Naive thymus-derived CD4-positive, alpha-beta T cell (primary cell): ENCODE measurements around the gene STAMBPL1. TPM values are rescaled to one million over a fixed set of nuclear protein-coding genes. Genes with fewer than 3 reads are reported as not detected.

Source experiments
- ATAC-seq: fragments of 150-1000 bp; cut with Tn5 transposase; 2 replicates; pipeline ENCODE4 v1.10.0; 2021; ENCODE audit warnings: mild to moderate bottlenecking, moderate library complexity
- CTCF ChIA-PET: fragments of 350-600 bp; sonication (Branson Sonifier 250); formaldehyde crosslinking; loops from one replicate; lab custom pipeline; 2021; ENCODE audit warnings: antibody characterized with exemption; lab: Charles Lee
- POLR2A ChIA-PET: fragments of 350-600 bp; sonication (Branson Sonifier 250); formaldehyde crosslinking; loops from one replicate; lab custom pipeline; 2021; ENCODE audit warnings: antibody characterized with exemption, inconsistent platforms; lab: Charles Lee
- DNase-seq, 9 donors: peaks; one replicate each; pipeline versions ENCODE4 v3.0.0 to v3.0.0-alpha.2; 2020 to 2022; ENCODE audit warnings: mixed read lengths in 1 of 9
- H3K27ac ChIP-seq: one replicate; pipeline ENCODE4 v1.7.0; 2013; ENCODE audit warnings: mild to moderate bottlenecking, low read depth, low read length, moderate library complexity
- H3K27me3 ChIP-seq, 2 donors: one replicate each; pipeline ENCODE4 v1.7.0; 2013; ENCODE audit warnings: low read length in 2 of 2, mild to moderate bottlenecking in 2 of 2, moderate library complexity in 2 of 2; ENCODE audit not compliant: control insufficient read depth in 2 of 2, insufficient read depth in 2 of 2
- H3K36me3 ChIP-seq, 3 experiments: 1 replicate in 2 of 3; 2 replicates in 1 of 3; pipeline ENCODE4 v1.7.0; 2013; ENCODE audit warnings: low read length in 3 of 3, mild to moderate bottlenecking in 3 of 3, moderate library complexity in 1 of 3; ENCODE audit not compliant: insufficient read depth in 3 of 3, control insufficient read depth in 2 of 3
- H3K4me1 ChIP-seq, 2 donors: one replicate each; pipeline ENCODE4 v1.7.0; 2013; ENCODE audit warnings: low read length in 2 of 2, mild to moderate bottlenecking in 2 of 2, moderate library complexity in 1 of 2; ENCODE audit not compliant: control insufficient read depth in 2 of 2, insufficient read depth in 2 of 2
- H3K4me3 ChIP-seq: 2 replicates; pipeline ENCODE4 v1.7.0; 2013; ENCODE audit warnings: mild to moderate bottlenecking, low read length
- H3K9me3 ChIP-seq, 3 experiments: 1 replicate in 2 of 3; 2 replicates in 1 of 3; pipeline ENCODE4 v1.7.0; 2013; ENCODE audit warnings: low read length in 3 of 3; ENCODE audit not compliant: control insufficient read depth in 2 of 3
- H3K27ac Mint-ChIP-seq, 9 donors: one replicate each; pipeline ENCODE4 v1.8.0; 2020 to 2022; ENCODE audit warnings: mixed read lengths in 9 of 9, mild to moderate bottlenecking in 8 of 9, moderate library complexity in 5 of 9, inconsistent platforms in 2 of 9
- H3K27me3 Mint-ChIP-seq, 5 donors: one replicate each; pipeline ENCODE4 v1.8.0; 2021 to 2022; ENCODE audit warnings: mixed read lengths in 5 of 5, mild to moderate bottlenecking in 1 of 5
- H3K36me3 Mint-ChIP-seq, 5 donors: one replicate each; pipeline ENCODE4 v1.8.0; 2020 to 2022; ENCODE audit warnings: mixed read lengths in 5 of 5, mild to moderate bottlenecking in 3 of 5, inconsistent platforms in 1 of 5
- H3K4me1 Mint-ChIP-seq, 7 donors: one replicate each; pipeline ENCODE4 v1.8.0; 2020 to 2022; ENCODE audit warnings: mixed read lengths in 7 of 7, mild to moderate bottlenecking in 3 of 7, inconsistent platforms in 1 of 7
- H3K4me3 Mint-ChIP-seq, 10 donors: one replicate each; pipeline ENCODE4 v1.8.0; 2020 to 2022; ENCODE audit warnings: mild to moderate bottlenecking in 10 of 10, mixed read lengths in 10 of 10, moderate library complexity in 6 of 10, inconsistent platforms in 2 of 10
- H3K9me3 Mint-ChIP-seq, 11 donors: one replicate each; pipeline ENCODE4 v1.8.0; 2020 to 2022; ENCODE audit warnings: mixed read lengths in 11 of 11, mild to moderate bottlenecking in 4 of 11, inconsistent platforms in 1 of 11, moderate library complexity in 1 of 11
- intact Hi-C, 2 donors: fragments of 100-400 bp; cut with micrococcal nuclease; formaldehyde crosslinking; loops; one replicate each; pipeline ENCODE4 v1.15.1; 2023
- polyA plus RNA-seq, 2 donors: library from polyadenylated mRNA; unstranded; fragments of 300-500 nt; fragmentation: Illumina TruSeq; gene quantifications; one replicate each; pipeline ENCODE4 v1.2.3, GENCODE V29; 2021
- total RNA-seq, 6 experiments: library from RNA in 5 of 6; stranded (reverse) in 5 of 6; gene quantifications; 1 replicate in 5 of 6; 2 replicates in 1 of 6; pipeline ENCODE4 v1.2.3 and lab custom pipeline; 2021 to 2026

The STAMBPL1 gene
- total and polyA plus RNA-seq, 7 experiments from 2014 or later, result 12.5 to 57.7 (median 35.7) TPM

GRCh38 chr10:88919041-88919440, 39.0 kb downstream of the STAMBPL1 start:
- no peaks in the 10 kb centered on the region for H3K27me3 Mint-ChIP-seq
- H3K27ac ChIP-seq, result no peak overlapping the region
- CTCF ChIA-PET, result interaction anchor here (1.1 kb wide), 1 partner anchor 8 kb away, joined by 3 read pairs; no protein-coding TSS in a partner anchor
- peaks cover 0 to 9% (median 0%) of the 10 kb centered on the region in 7 donors for H3K4me1 Mint-ChIP-seq
- H3K36me3 Mint-ChIP-seq, result peaks cover 0 to 54% (median 15%) of the 10 kb centered on the region in 5 donors
- no peaks in the 10 kb centered on the region for H3K4me1 ChIP-seq
- H3K36me3 ChIP-seq, result peaks cover 7 to 19% (median 10%) of the 10 kb centered on the region in 3 experiments
- no peak overlapping the region for H3K27ac Mint-ChIP-seq
- H3K27me3 ChIP-seq, result no peaks in the 10 kb centered on the region
- DNase-seq, result no peak
- ATAC-seq, result no peak
- H3K4me3 ChIP-seq, result no peak overlapping the region
- POLR2A ChIA-PET, result no interaction called here
- H3K4me3 Mint-ChIP-seq, result no peak overlapping the region
- no peaks in the 10 kb centered on the region for H3K9me3 Mint-ChIP-seq
- no peaks in the 10 kb centered on the region for H3K9me3 ChIP-seq
- intact Hi-C loops, result no loop called here

- intact Hi-C loops, result no loop called here
Measured at GRCh38 chr10:88920198-88920597, 40.2 kb downstream of the STAMBPL1 start.

GRCh38 chr10:88920986-88921593, 41.0 kb downstream of the STAMBPL1 start:
- no peaks in the 10 kb centered on the region for H3K4me1 ChIP-seq
- H3K9me3 Mint-ChIP-seq, result no peaks in the 10 kb centered on the region
- H3K27me3 Mint-ChIP-seq, result no peaks in the 10 kb centered on the region
- no peaks in the 10 kb centered on the region for H3K27me3 ChIP-seq
- H3K4me1 Mint-ChIP-seq, result peaks cover 0 to 5% (median 0%) of the 10 kb centered on the region in 7 donors
- ChIA-PET CTCF (interaction anchor here (0.8 to 1.2 kb wide), 2 partner anchors 85 to 816 kb away, joined by 3 read pairs; no protein-coding TSS in a partner anchor), POLR2A (no interaction called here)
- DNase-seq, result no peak
- ATAC-seq, result no peak
- H3K27ac ChIP-seq, result no peak overlapping the region
- H3K4me3 Mint-ChIP-seq, result no peak overlapping the region
- intact Hi-C loops, result no loop called here
- peaks cover 0 to 26% (median 10%) of the 10 kb centered on the region in 3 experiments for H3K36me3 ChIP-seq
- H3K36me3 Mint-ChIP-seq, result peaks cover 9 to 48% (median 19%) of the 10 kb centered on the region in 5 donors
- H3K4me3 ChIP-seq, result no peak overlapping the region
- H3K27ac Mint-ChIP-seq, result no peak overlapping the region
- H3K9me3 ChIP-seq, result no peaks in the 10 kb centered on the region

More at GRCh38 chr10:88920198-88920597, 40.2 kb downstream of the STAMBPL1 start:
- Mint-ChIP-seq H3K4me3 (no peak overlapping the region), H3K27ac (no peak overlapping the region), H3K27me3 (no peaks in the 10 kb centered on the region), H3K9me3 (no peaks in the 10 kb centered on the region), H3K36me3 (peaks cover 9 to 53% (median 23%) of the 10 kb centered on the region in 5 donors), H3K4me1 (peaks cover 0 to 12% (median 0%) of the 10 kb centered on the region in 7 donors)
- Histone ChIP-seq H3K4me1 (no peaks in the 10 kb centered on the region), H3K4me3 (no peak overlapping the region), H3K9me3 (no peaks in the 10 kb centered on the region), H3K27ac (no peak overlapping the region), H3K27me3 (no peaks in the 10 kb centered on the region), H3K36me3 (peaks cover 7 to 26% (median 10%) of the 10 kb centered on the region in 3 experiments)
- POLR2A ChIA-PET, result interaction anchor here (0.6 kb wide), 1 partner anchor 709 kb away, joined by 7 read pairs; no protein-coding TSS in a partner anchor
- CTCF ChIA-PET, result interaction anchor here (0.7 to 0.9 kb wide), 2 partner anchors 12 to 15 kb away, joined by 3 read pairs; no protein-coding TSS in a partner anchor
- DNase-seq, result no peak
- no peak for ATAC-seq

GRCh38 chr10:88922041-88922440, 42.0 kb downstream of the STAMBPL1 start:
- Histone ChIP-seq H3K27me3 (no peaks in the 10 kb centered on the region), H3K9me3 (no peaks in the 10 kb centered on the region), H3K27ac (no peak overlapping the region), H3K4me1 (no peaks in the 10 kb centered on the region), H3K4me3 (no peak overlapping the region), H3K36me3 (peaks cover 0 to 34% (median 8%) of the 10 kb centered on the region in 3 experiments)
- ATAC-seq (no peak), DNase-seq (no peak)
- H3K27ac Mint-ChIP-seq, result no peak overlapping the region
- H3K27me3 Mint-ChIP-seq, result no peaks in the 10 kb centered on the region
- no peak overlapping the region for H3K4me3 Mint-ChIP-seq
- ChIA-PET POLR2A (no interaction called here), CTCF (interaction anchor here (0.5 to 1.2 kb wide), 2 partner anchors 86 to 638 kb away, joined by 3 read pairs; no protein-coding TSS in a partner anchor)
- no peaks in the 10 kb centered on the region for H3K9me3 Mint-ChIP-seq
- peaks cover 0 to 3% (median 0%) of the 10 kb centered on the region in 7 donors for H3K4me1 Mint-ChIP-seq
- H3K36me3 Mint-ChIP-seq, result peaks cover 9 to 54% (median 27%) of the 10 kb centered on the region in 5 donors
- intact Hi-C loops, result no loop called here

DNA sequence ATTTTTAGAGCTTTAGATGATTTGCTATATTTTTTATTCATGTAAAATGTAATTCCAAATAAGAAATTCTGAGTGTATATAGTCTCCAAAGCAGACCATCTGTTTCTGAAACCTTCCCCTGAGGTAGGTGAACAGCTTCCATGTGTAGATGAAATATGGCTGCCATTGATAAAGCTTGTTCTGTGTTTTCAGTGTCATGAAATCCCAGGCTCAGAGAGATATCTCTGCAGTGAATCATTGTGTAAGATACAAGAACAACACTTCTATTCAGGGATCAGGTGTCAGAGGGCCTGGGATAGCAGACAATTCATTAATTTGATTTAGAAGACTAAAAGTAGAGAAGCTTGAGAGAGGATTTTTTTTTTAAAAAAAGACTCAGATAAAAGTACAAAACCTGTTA, 43.5 kb downstream of the STAMBPL1 start:
- intact Hi-C loops, result no loop called here
- ATAC-seq (no peak), DNase-seq (no peak)
- Mint-ChIP-seq H3K27ac (peak overlapping the region in 2 of 9 donors; percentile 7 to 31), H3K36me3 (peaks cover 9 to 55% (median 35%) of the 10 kb centered on the region in 5 donors), H3K4me1 (peaks cover 0 to 3% (median 0%) of the 10 kb centered on the region in 7 donors), H3K9me3 (no peaks in the 10 kb centered on the region), H3K27me3 (no peaks in the 10 kb centered on the region), H3K4me3 (no peak overlapping the region)
- no peaks in the 10 kb centered on the region for H3K4me1 ChIP-seq
- H3K9me3 ChIP-seq, result no peaks in the 10 kb centered on the region
- no peaks in the 10 kb centered on the region for H3K27me3 ChIP-seq
- CTCF ChIA-PET, result interaction anchor here (2.0 to 2.2 kb wide), 3 partner anchors 9 to 88 kb away, joined by 6 to 8 read pairs (median 7); no protein-coding TSS in a partner anchor
- POLR2A ChIA-PET, result interaction anchor here (1.1 kb wide), 1 partner anchor 42 kb away, joined by 3 read pairs; no protein-coding TSS in a partner anchor
- no peak overlapping the region for H3K4me3 ChIP-seq
- peaks cover 0 to 24% (median 5%) of the 10 kb centered on the region in 3 experiments for H3K36me3 ChIP-seq
- H3K27ac ChIP-seq, result no peak overlapping the region

DNA sequence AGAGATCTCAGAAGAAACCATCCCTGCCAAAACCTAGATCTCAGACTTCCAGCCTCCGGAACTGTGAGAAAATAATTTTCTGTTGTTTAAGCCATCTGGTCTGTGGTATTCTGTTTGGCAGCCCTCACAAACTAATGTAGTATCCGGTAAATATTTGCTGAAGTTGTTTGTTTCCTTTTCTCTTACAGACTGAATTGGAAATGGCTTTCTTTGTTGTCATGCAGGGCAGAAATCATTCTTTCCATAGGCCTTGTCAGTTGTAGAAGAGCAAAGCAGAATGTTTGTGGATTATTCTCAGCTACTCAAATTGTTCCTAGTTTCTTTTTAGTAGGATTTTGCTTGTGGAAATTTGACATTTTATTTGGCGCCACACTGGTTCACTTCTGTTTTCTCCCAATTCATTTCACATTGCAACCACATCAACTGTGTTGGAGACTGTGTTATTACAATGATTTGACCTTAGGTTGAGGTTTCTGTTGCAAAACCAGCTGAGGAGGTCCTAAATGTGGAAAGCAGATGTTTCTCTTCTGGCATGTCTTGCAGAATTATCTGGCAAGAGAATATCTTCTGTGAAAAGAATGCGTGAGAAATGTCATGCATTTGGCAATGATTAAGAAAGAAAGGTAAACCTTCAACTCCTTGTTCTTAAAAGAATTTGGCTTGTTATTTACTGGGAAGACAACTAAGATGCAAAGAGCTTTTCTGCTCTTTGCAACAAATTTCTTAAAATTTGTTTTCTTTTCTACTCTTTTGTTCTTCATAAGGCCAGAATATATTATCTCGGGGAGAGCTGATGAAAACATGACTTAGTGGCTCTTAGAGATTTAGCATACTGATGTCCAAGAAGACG, 46.7 kb downstream of the STAMBPL1 start:
- ChIA-PET CTCF (interaction anchor here (1.0 to 8.9 kb wide), 3 partner anchors 8 to 91 kb away, joined by 3 to 250 read pairs (median 6); no protein-coding TSS in a partner anchor), POLR2A (interaction anchor here (0.6 to 0.8 kb wide), 2 partner anchors 102 to 1945 kb away, joined by 3 to 4 read pairs; partner anchors contain the start of gene RPP30)
- H3K9me3 Mint-ChIP-seq, result no peaks in the 10 kb centered on the region
- H3K27ac ChIP-seq, result no peak overlapping the region
- no peaks in the 10 kb centered on the region for H3K4me1 ChIP-seq
- H3K27me3 ChIP-seq, result no peaks in the 10 kb centered on the region
- H3K27me3 Mint-ChIP-seq, result no peaks in the 10 kb centered on the region
- peaks cover 9 to 48% (median 30%) of the 10 kb centered on the region in 5 donors for H3K36me3 Mint-ChIP-seq
- H3K27ac Mint-ChIP-seq, result no peak overlapping the region
- H3K4me1 Mint-ChIP-seq, result peaks cover 0 to 8% (median 0%) of the 10 kb centered on the region in 7 donors
- ATAC-seq (no peak), DNase-seq (no peak)
- peaks cover 0 to 20% (median 0%) of the 10 kb centered on the region in 3 experiments for H3K36me3 ChIP-seq
- H3K4me3 Mint-ChIP-seq, result no peak overlapping the region
- H3K9me3 ChIP-seq, result no peaks in the 10 kb centered on the region
- intact Hi-C loops, result no loop called here
- no peak overlapping the region for H3K4me3 ChIP-seq
